K562 (cell line): ENCODE measurements around the gene MXI1. TPM values are rescaled to one million over a fixed set of nuclear protein-coding genes. Genes with fewer than 3 reads are reported as not detected.

Experiments used
- ARNT ChIP-seq, 2 experiments: fragments of 450-650 bp; IDR thresholded peaks; 2 replicates each; pipeline ENCODE4 v1.6.1; 2016; ENCODE audit warnings: mild to moderate bottlenecking in 1 of 2
- ATF7 ChIP-seq: fragments of 450-650 bp; IDR thresholded peaks from 2 replicates; pipeline ENCODE4 v1.7.1; 2014; ENCODE audit warnings: mild to moderate bottlenecking, moderate library complexity
- BRF1 ChIP-seq: IDR thresholded peaks from 3 replicates; pipeline ENCODE4 v1.6.1; 2011; ENCODE audit warnings: borderline replicate concordance, mild to moderate bottlenecking; ENCODE audit not compliant: insufficient read length; ENCODE audit errors: extremely low read depth
- CAMTA2 ChIP-seq: fragments of 250-450 bp; sonication (Bioruptor Pico); conservative IDR thresholded peaks from 2 replicates; pipeline ENCODE4 v1.5.1; 2022
- EP300 ChIP-seq: IDR thresholded peaks from 2 replicates; pipeline ENCODE4 v1.6.1; 2012; ENCODE audit warnings: low read length, improper control_type of control experiment
- NFIX ChIP-seq: fragments of 250-450 bp; sonication (Bioruptor Pico); IDR thresholded peaks from 2 replicates; pipeline ENCODE4 v1.4.0; 2020; ENCODE audit warnings: low read depth, mild to moderate bottlenecking, moderate library complexity
- NFYB ChIP-seq: IDR thresholded peaks from 2 replicates; pipeline ENCODE4 v1.6.1; 2011; ENCODE audit warnings: mild to moderate bottlenecking, moderate library complexity; ENCODE audit not compliant: insufficient read length; ENCODE audit errors: extremely low read depth
- PHF21A ChIP-seq: fragments of 450-650 bp; IDR thresholded peaks from 2 replicates; pipeline ENCODE4 v1.6.1; 2017; ENCODE audit warnings: low read depth, borderline replicate concordance
- PTBP1 ChIP-seq: fragments of 200-400 bp; formaldehyde crosslinking; IDR thresholded peaks from 2 replicates; pipeline ENCODE4 v1.6.1; 2017; ENCODE audit warnings: low read depth, low read length
- RBM15 ChIP-seq: fragments of 200-400 bp; formaldehyde crosslinking; IDR thresholded peaks from 2 replicates; pipeline ENCODE4 v1.6.1; 2018; ENCODE audit warnings: mild to moderate bottlenecking, low read length, moderate library complexity; ENCODE audit not compliant: insufficient read depth
- RBM25 ChIP-seq: fragments of 200-400 bp; formaldehyde crosslinking; IDR thresholded peaks from 2 replicates; pipeline ENCODE4 v1.6.1; 2018; ENCODE audit warnings: low read length, low read depth, moderate library complexity; ENCODE audit not compliant: severe bottlenecking
- SIN3B ChIP-seq: fragments of 450-650 bp; IDR thresholded peaks from 2 replicates; pipeline ENCODE4 v1.6.1; 2017; ENCODE audit warnings: low read depth, mild to moderate bottlenecking, moderate library complexity
- SP2 ChIP-seq: IDR thresholded peaks from 2 replicates; pipeline ENCODE4 v1.6.1; 2011; ENCODE audit warnings: mild to moderate bottlenecking, low read depth, low read length, moderate library complexity; ENCODE audit not compliant: poor library complexity, severe bottlenecking; ENCODE audit errors: extremely low read depth
- TCF3 ChIP-seq: sonication (generic); formaldehyde crosslinking; IDR thresholded peaks from 2 replicates; pipeline ENCODE4 v1.4.0; 2020; ENCODE audit warnings: mild to moderate bottlenecking, missing genetic modification reagents
- ZBED1 ChIP-seq: IDR thresholded peaks from 2 replicates; pipeline ENCODE4 v1.6.1; 2014
- ZNF324 ChIP-seq: fragments of 250-450 bp; sonication (Bioruptor Pico); IDR thresholded peaks from 2 replicates; pipeline ENCODE4 v1.4.0; 2020; ENCODE audit warnings: mild to moderate bottlenecking
- ZNF778 ChIP-seq: fragments of 450-650 bp; formaldehyde crosslinking; IDR thresholded peaks from 2 replicates; pipeline ENCODE4 v1.4.0; 2020; ENCODE audit warnings: mild to moderate bottlenecking, moderate library complexity
- polyA plus RNA-seq, 8 experiments: library from polyadenylated mRNA; depleted of rRNA in 4 of 8; stranded (reverse) in 5 of 8; unstranded in 3 of 8; fragments of >200 nt; fragmentation: Nextera tagmentation in 2 of 8; fragmentation: Illumina TruSeq in 1 of 8; extraction: Ambion mirVana in 2 of 8; extraction: Trizol in 1 of 8; gene quantifications; 2 replicates each; pipeline versions ENCODE4 v1.2.1 to v1.2.3, GENCODE V29; 2011 to 2014; ENCODE audit warnings: inconsistent platforms in 1 of 8, missing spikeins in 1 of 8
- total RNA-seq, 7 experiments: library from RNA; depleted of rRNA in 6 of 7; stranded (reverse); fragments of >200 nt in 6 of 7; fragmentation: Illumina TruSeq in 2 of 7; extraction: Trizol in 2 of 7; gene quantifications; 2 replicates each; pipeline versions ENCODE4 v1.2.1 to v1.2.3, GENCODE V29; 2011 to 2021; ENCODE audit warnings: low replicate concordance in 1 of 7
- TF ChIP-seq, protein P1 (sequence below), 2 experiments: fragments of 450-650 bp; formaldehyde crosslinking in 1 of 2; IDR thresholded peaks; 2 replicates each; pipeline versions ENCODE4 v1.4.0 to v1.6.1; 2014 to 2020; ENCODE audit warnings: mild to moderate bottlenecking in 2 of 2, borderline replicate concordance in 1 of 2, low read depth in 1 of 2
- TF ChIP-seq, protein P2 (sequence below): fragments of 250-450 bp; sonication (Bioruptor Pico); IDR thresholded peaks from 2 replicates; pipeline ENCODE4 v1.4.0; 2020
- TF ChIP-seq, protein P3 (sequence below): sonication (generic); formaldehyde crosslinking; IDR thresholded peaks from 2 replicates; pipeline ENCODE4 v1.9.0; 2022; ENCODE audit warnings: mild to moderate bottlenecking, missing genetic modification reagents

MXI1 gene
- total and polyA plus RNA-seq, 9 of the 15 experiments (the other 6 are each of a cell fraction or from before 2014, with no cell fraction given): 9.1 to 23.7 (median 14.8) TPM

DNA sequence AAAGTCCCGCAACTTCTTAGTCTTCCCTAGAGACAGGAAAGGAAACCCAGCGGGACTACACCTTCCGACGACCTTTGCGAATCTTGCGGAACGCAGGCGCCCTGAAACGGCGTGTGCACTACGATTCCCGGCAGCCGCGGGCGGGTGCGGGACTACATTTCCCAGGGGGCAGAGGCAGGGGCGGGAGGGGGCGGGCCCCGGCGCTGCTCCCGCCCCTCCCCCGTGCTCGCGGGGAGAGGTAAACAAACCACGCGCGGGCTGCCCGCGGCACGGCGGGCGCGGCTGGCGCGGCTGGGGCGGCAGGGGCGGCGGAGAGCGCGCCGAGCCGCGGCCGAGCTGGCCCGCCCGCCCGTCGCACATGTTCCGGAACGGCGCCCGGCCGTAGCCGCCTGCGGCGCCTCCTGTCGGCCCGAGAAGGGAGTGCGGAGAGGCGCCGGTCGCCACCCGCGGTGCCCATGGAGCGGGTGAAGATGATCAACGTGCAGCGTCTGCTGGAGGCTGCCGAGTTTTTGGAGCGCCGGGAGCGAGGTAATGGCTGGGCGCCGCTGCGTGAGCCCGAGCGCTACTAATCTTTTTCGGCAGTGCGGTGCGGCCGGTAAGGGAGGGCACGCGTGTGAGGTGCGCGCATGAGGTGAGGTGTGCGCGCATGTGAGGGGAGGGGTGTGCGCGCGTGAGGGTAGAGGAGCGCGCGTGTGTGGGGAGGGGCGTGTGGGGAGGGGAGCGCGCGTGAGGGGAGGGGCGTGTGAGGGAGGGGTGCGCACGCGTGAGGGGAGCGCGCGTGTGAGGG is 18.5 kb downstream of the MXI1 start (continued):
- TF ChIP-seq BRF1 (no peak), NFYB (no peak), PHF21A (no peak), SIN3B (no peak), ZNF778 (CRISPR knock-in tag) (no peak), TCF3 (CRISPR knock-in tag) (no peak), ZNF324 (CRISPR knock-in tag) (no peak), PTBP1 (no peak), ATF7 (0 out of 2 replicates have a peak, but pooled peaks have one; percentile 17), RBM25 (no peak), SP2 (no peak), CAMTA2 (CRISPR knock-in tag) (no peak), ARNT (IDR thresholded peaks at IDR 0.05) (no peak), EP300 (no peak), ZBED1 (no peak), RBM15 (no peak), NFIX (CRISPR knock-in tag) (no peak)
- TF ChIP-seq, protein P1, sequence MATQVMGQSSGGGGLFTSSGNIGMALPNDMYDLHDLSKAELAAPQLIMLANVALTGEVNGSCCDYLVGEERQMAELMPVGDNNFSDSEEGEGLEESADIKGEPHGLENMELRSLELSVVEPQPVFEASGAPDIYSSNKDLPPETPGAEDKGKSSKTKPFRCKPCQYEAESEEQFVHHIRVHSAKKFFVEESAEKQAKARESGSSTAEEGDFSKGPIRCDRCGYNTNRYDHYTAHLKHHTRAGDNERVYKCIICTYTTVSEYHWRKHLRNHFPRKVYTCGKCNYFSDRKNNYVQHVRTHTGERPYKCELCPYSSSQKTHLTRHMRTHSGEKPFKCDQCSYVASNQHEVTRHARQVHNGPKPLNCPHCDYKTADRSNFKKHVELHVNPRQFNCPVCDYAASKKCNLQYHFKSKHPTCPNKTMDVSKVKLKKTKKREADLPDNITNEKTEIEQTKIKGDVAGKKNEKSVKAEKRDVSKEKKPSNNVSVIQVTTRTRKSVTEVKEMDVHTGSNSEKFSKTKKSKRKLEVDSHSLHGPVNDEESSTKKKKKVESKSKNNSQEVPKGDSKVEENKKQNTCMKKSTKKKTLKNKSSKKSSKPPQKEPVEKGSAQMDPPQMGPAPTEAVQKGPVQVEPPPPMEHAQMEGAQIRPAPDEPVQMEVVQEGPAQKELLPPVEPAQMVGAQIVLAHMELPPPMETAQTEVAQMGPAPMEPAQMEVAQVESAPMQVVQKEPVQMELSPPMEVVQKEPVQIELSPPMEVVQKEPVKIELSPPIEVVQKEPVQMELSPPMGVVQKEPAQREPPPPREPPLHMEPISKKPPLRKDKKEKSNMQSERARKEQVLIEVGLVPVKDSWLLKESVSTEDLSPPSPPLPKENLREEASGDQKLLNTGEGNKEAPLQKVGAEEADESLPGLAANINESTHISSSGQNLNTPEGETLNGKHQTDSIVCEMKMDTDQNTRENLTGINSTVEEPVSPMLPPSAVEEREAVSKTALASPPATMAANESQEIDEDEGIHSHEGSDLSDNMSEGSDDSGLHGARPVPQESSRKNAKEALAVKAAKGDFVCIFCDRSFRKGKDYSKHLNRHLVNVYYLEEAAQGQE (IDR thresholded peaks at IDR 0.05; ENCODE audit: borderline replicate concordance): peak; percentile 33; the same call in 1 of the 2 replicates
- TF ChIP-seq, protein P1 (CRISPR knock-in tag; IDR thresholded peaks at IDR 0.05; ENCODE audit: low read depth): no peak
- TF ChIP-seq, protein P2, sequence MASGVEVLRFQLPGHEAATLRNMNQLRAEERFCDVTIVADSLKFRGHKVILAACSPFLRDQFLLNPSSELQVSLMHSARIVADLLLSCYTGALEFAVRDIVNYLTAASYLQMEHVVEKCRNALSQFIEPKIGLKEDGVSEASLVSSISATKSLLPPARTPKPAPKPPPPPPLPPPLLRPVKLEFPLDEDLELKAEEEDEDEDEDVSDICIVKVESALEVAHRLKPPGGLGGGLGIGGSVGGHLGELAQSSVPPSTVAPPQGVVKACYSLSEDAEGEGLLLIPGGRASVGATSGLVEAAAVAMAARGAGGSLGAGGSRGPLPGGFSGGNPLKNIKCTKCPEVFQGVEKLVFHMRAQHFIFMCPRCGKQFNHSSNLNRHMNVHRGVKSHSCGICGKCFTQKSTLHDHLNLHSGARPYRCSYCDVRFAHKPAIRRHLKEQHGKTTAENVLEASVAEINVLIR (CRISPR knock-in tag): peak; percentile 58
- TF ChIP-seq, protein P3, sequence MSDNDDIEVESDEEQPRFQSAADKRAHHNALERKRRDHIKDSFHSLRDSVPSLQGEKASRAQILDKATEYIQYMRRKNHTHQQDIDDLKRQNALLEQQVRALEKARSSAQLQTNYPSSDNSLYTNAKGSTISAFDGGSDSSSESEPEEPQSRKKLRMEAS: peak; percentile 54; the same call in 1 of the 2 replicates
